Pancreas (tissue), 10 donors: ENCODE data around the gene ZNF432. TPM values are rescaled to one million over a fixed set of nuclear protein-coding genes. Genes with fewer than 3 reads are reported as not detected.
A peak's percentile ranks its signal among the peaks of the same experiment; 100 is the strongest.
"Not testable (repeated sequence)": the region's sequence is repeated elsewhere in the genome, so short reads cannot be mapped to it uniquely, and the experiment has no call there.

ENCODE experiments used
- ATAC-seq, 4 donors: fragments of 200-7000 bp; cut with Tn5 transposase; one replicate each; pipeline versions ENCODE4 v1.8.0 to v1.9.1; 2020; ENCODE audit warnings: mild to moderate bottlenecking in 4 of 4, moderate library complexity in 4 of 4
- DNase-seq, 6 donors: peaks; one replicate each; pipeline ENCODE4 v3.0.0-alpha.2; 2020
- FAIRE-seq: peaks from 2 replicates; lab custom pipeline; 2012; peaks lifted over from hg19 to GRCh38; lab: Jason Lieb, UNC
- H3K27ac ChIP-seq, 4 donors: fragments of 200-600 bp; sonication (generic); 1 replicate in 3 of 4; 2 replicates in 1 of 4; pipeline versions ENCODE4 v1.5.0 to v1.8.0; 2020
- H3K27me3 ChIP-seq, 4 donors: fragments of 200-600 bp; one replicate each; pipeline ENCODE4 v1.8.0; 2021
- H3K36me3 ChIP-seq, 3 donors: fragments of 200-600 bp; sonication (generic) in 1 of 3; one replicate each; pipeline versions ENCODE4 v1.5.0 to v1.8.0; 2020 to 2021
- H3K4me1 ChIP-seq, 3 donors: fragments of 200-600 bp; one replicate each; pipeline ENCODE4 v1.8.0; 2021
- H3K4me3 ChIP-seq, 4 donors: fragments of 200-600 bp; sonication (generic) in 2 of 4; one replicate each; pipeline versions ENCODE4 v1.5.0 to v1.8.0; 2020 to 2021
- H3K9me3 ChIP-seq, 4 donors: fragments of 200-600 bp; one replicate each; pipeline ENCODE4 v1.8.0; 2021
- CTCF ChIP-seq, 4 donors: fragments of 200-600 bp; sonication (generic) in 3 of 4; IDR thresholded peaks; one replicate each; pipeline versions ENCODE4 v1.5.0 to v1.8.0; 2021; ENCODE audit warnings: antibody characterized with exemption in 4 of 4
- WGBS, 2 donors: extraction: QIAGEN DNeasy Blood & Tissue Kit; methylation state at CpG; one replicate each; pipeline ENCODE4 v1.1.7; 2013; 5-methylcytosine and 5-hydroxymethylcytosine counted together
- intact Hi-C, 3 donors: fragments of 100-400 bp; cut with DNase I; formaldehyde crosslinking; loops; one replicate each; pipeline versions ENCODE4 v1.11.1 to v1.14.2; 2022
- polyA plus RNA-seq, 2 donors: library from polyadenylated mRNA; stranded (reverse); fragments of 200-250 nt; gene quantifications; one replicate each; pipeline ENCODE4 v1.2.3, GENCODE V29; 2013
- total RNA-seq, 6 donors: library from RNA; stranded (reverse); fragmentation: NEBNext Ultra II Directional in 4 of 6; extraction: Animal tissue kit (Norgen Biotek cat#: 25700) in 4 of 6; gene quantifications; one replicate each; pipeline versions ENCODE4 v1.2.1 to v1.2.4, GENCODE V29; 2021 to 2023
- donor health status: healthy with polysubstance abuse.
- donor health status: DM: no; HTN: no; CAD: no; lungs with moderate emphysema.
- donor health status: DM: no; HTN: no; CAD: no.
- donor health status: control.
- donor health status: control.
- donor health status: Bipolar disorder and iron deficiency.
- donor health status: DM: yes; HTN: yes; CAD: no.
- donor health status: DM: no; HTN: no; CAD: no.
- donor health status: DM: no; HTN: no; CAD: no.
- donor health status: DM: yes; HTN: yes; CAD: no.

Gene ZNF432
- 10 to 100 TPM in 4 of 6 donors, 1 to 10 TPM in 2; 4.8 to 12.6 (median 11.0) TPM for total RNA-seq
- polyA plus RNA-seq = 10 to 100 TPM; 13.9 to 26.0 TPM

GRCh38 chr19:52048555-52049501 lies at the start of gene ZNF432:
ZNF432 (minus strand) TSS chr19:52048838; CDS start chr19:52046868, 1,970 bp downstream.
- H3K27me3 ChIP-seq = peaks cover 0 to 2% (median 0%) of the 10 kb centered on the region in 4 donors
- H3K4me1 ChIP-seq = no peaks in the 10 kb centered on the region
- FAIRE-seq (no peak), ATAC-seq (peak; percentile 94 to 99 (median 97)), DNase-seq (peak; percentile 80 to 92 (median 86))
- H3K27ac ChIP-seq = peak within 1 kb of the TSS; percentile 76 to 93 (median 89)
- no peak for TF ChIP-seq CTCF (IDR thresholded peaks at IDR 0.05)
- H3K4me3 ChIP-seq = peak within 1 kb of the TSS; percentile 24 to 51 (median 40)
- peaks cover 0 to 19% (median 14%) of the 10 kb centered on the region in 3 donors for H3K36me3 ChIP-seq
- intact Hi-C loops = no loop called here
- 9 to 13% methylated on average over 60 of the region's 60 CpGs for whole genome bisulfite sequencing, 2 donors
- H3K9me3 ChIP-seq = no peaks in the 10 kb centered on the region

- H3K4me1 ChIP-seq, H3K36me3 ChIP-seq, H3K9me3 ChIP-seq, intact Hi-C loops, ATAC-seq, H3K27ac ChIP-seq, FAIRE-seq, H3K27me3 ChIP-seq, DNase-seq: not testable (repeated sequence)
- peak overlapping the region in 1 of 4 donors; percentile 88 for H3K4me3 ChIP-seq
- WGBS, 2 donors = 87 to 96% methylated on average over 3 of the region's 3 CpGs
These were observed 47.8 kb upstream of the ZNF432 start for GRCh38 chr19:52096416-52096815.

GRCh38 chr19:52095172-52096014 lies 46.8 kb upstream of the ZNF432 start, which contains the start of gene ZNF841:
ZNF841 (minus strand) TSS chr19:52095765; CDS start chr19:52084801, 10,964 bp downstream.
- H3K4me1 ChIP-seq = peaks cover 0 to 4% (median 0%) of the 10 kb centered on the region in 3 donors
- ATAC-seq = peak; percentile 98 to 99 (median 99)
- DNase-seq = peak; percentile 94 to 97 (median 96)
- peak within 1 kb of the TSS; percentile 68 to 88 (median 76) for H3K4me3 ChIP-seq
- no peak for FAIRE-seq
- H3K9me3 ChIP-seq = no peaks in the 10 kb centered on the region
- H3K27ac ChIP-seq = peak within 1 kb of the TSS; percentile 61 to 71 (median 68)
- 0% methylated on average over 59 of the region's 59 CpGs for WGBS, 2 donors
- no peaks in the 10 kb centered on the region for H3K27me3 ChIP-seq
- no peaks in the 10 kb centered on the region for H3K36me3 ChIP-seq
- intact Hi-C loops = no loop called here
- no peak for TF ChIP-seq CTCF (IDR thresholded peaks at IDR 0.05)

GRCh38 chr19:52094526-52095130 lies 46.0 kb upstream of the ZNF432 start:
- Histone ChIP-seq H3K27ac (peak overlapping the region in 1 of 4 donors; percentile 71), H3K4me3 (peak overlapping the region; percentile 68 to 88 (median 76)), H3K27me3 (no peaks in the 10 kb centered on the region), H3K4me1 (peaks cover 0 to 4% (median 0%) of the 10 kb centered on the region in 3 donors), H3K36me3 (no peaks in the 10 kb centered on the region), H3K9me3 (no peaks in the 10 kb centered on the region)
- ATAC-seq (peak; percentile 18 to 56 (median 34)), FAIRE-seq (no peak), DNase-seq (no peak)
- whole genome bisulfite sequencing, 2 donors = 2 to 3% methylated on average over 12 of the region's 12 CpGs
- no peak for TF ChIP-seq CTCF (IDR thresholded peaks at IDR 0.05)
- intact Hi-C loops = loop anchor here in 1 of 3 donors (5.0 kb wide), 1 partner anchor 478 kb away; the partner anchor contains the start of gene ZNF701
